ENCODE measurements around the gene CENPX. TPM values are rescaled to one million over a fixed set of nuclear protein-coding genes. Genes with fewer than 3 reads are reported as not detected.

The CENPX gene
- total and polyA plus RNA-seq, 2 of the 13 experiments (the other 11 are each of a cell fraction or from before 2014, with no cell fraction given) = 92.7 to 170 TPM

GRCh38 chr17:82019690-82020571 lies 2.7 kb downstream of the CENPX start (continued):
- no peak for TF ChIP-seq HNRNPUL1 (IDR thresholded peaks at IDR 0.05; ENCODE audit: low read depth, low read length)
- no peak; the same call in 1 of the 2 replicates for TF ChIP-seq ZNF740 (CRISPR knock-in tag; IDR thresholded peaks at IDR 0.05)
- no peak for TF ChIP-seq ZNF761 (CRISPR knock-in tag; conservative IDR thresholded peaks at IDR 0.05)
- TF ChIP-seq CHD2 (IDR thresholded peaks at IDR 0.05; ENCODE audit: low read depth, low read length) = no peak
- peak; percentile 66 for TF ChIP-seq HOXA3 (CRISPR knock-in tag; IDR thresholded peaks at IDR 0.05)
- TF ChIP-seq RARA (CRISPR knock-in tag; IDR thresholded peaks at IDR 0.05) = no peak; the same call in 1 of the 2 replicates
- TF ChIP-seq, protein P1, sequence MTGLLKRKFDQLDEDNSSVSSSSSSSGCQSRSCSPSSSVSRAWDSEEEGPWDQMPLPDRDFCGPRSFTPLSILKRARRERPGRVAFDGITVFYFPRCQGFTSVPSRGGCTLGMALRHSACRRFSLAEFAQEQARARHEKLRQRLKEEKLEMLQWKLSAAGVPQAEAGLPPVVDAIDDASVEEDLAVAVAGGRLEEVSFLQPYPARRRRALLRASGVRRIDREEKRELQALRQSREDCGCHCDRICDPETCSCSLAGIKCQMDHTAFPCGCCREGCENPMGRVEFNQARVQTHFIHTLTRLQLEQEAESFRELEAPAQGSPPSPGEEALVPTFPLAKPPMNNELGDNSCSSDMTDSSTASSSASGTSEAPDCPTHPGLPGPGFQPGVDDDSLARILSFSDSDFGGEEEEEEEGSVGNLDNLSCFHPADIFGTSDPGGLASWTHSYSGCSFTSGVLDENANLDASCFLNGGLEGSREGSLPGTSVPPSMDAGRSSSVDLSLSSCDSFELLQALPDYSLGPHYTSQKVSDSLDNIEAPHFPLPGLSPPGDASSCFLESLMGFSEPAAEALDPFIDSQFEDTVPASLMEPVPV (CRISPR knock-in tag; IDR thresholded peaks at IDR 0.05) = no peak
- TF ChIP-seq, protein P2, sequence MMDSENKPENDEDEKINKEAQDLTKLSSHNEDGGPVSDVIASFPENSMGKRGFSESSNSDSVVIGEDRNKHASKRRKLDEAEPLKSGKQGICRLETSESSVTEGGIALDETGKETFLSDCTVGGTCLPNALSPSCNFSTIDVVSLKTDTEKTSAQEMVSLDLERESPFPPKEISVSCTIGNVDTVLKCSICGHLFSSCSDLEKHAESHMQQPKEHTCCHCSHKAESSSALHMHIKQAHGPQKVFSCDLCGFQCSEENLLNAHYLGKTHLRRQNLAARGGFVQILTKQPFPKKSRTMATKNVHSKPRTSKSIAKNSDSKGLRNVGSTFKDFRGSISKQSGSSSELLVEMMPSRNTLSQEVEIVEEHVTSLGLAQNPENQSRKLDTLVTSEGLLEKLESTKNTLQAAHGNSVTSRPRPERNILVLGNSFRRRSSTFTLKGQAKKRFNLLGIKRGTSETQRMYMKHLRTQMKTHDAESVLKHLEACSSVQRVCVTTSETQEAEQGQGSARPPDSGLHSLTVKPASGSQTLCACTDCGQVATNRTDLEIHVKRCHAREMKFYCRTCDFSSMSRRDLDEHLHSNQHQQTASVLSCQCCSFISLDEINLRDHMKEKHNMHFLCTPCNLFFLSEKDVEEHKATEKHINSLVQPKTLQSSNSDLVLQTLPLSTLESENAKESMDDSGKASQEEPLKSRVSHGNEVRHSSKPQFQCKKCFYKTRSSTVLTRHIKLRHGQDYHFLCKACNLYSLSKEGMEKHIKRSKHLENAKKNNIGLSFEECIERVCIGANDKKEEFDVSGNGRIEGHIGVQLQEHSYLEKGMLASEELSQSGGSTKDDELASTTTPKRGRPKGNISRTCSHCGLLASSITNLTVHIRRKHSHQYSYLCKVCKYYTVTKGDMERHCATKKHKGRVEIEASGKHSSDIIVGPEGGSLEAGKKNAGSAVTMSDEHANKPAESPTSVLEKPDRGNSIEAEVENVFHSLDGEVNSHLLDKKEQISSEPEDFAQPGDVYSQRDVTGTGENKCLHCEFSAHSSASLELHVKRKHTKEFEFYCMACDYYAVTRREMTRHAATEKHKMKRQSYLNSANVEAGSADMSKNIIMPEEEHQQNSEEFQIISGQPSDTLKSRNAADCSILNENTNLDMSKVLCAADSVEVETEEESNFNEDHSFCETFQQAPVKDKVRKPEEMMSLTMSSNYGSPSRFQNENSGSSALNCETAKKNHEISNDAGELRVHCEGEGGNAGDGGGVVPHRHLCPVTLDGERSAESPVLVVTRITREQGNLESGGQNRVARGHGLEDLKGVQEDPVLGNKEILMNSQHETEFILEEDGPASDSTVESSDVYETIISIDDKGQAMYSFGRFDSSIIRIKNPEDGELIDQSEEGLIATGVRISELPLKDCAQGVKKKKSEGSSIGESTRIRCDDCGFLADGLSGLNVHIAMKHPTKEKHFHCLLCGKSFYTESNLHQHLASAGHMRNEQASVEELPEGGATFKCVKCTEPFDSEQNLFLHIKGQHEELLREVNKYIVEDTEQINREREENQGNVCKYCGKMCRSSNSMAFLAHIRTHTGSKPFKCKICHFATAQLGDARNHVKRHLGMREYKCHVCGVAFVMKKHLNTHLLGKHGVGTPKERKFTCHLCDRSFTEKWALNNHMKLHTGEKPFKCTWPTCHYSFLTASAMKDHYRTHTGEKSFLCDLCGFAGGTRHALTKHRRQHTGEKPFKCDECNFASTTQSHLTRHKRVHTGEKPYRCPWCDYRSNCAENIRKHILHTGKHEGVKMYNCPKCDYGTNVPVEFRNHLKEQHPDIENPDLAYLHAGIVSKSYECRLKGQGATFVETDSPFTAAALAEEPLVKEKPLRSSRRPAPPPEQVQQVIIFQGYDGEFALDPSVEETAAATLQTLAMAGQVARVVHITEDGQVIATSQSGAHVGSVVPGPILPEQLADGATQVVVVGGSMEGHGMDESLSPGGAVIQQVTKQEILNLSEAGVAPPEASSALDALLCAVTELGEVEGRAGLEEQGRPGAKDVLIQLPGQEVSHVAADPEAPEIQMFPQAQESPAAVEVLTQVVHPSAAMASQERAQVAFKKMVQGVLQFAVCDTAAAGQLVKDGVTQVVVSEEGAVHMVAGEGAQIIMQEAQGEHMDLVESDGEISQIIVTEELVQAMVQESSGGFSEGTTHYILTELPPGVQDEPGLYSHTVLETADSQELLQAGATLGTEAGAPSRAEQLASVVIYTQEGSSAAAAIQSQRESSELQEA (CRISPR knock-in tag; IDR thresholded peaks at IDR 0.05; ENCODE audit: not compliant biosample characterization) = peak; percentile 73
- TF ChIP-seq FOXP4 (CRISPR knock-in tag; IDR thresholded peaks at IDR 0.05) = no peak
- peak; percentile 84; the same call in 1 of the 2 replicates for TF ChIP-seq KDM5B (CRISPR knock-in tag; IDR thresholded peaks at IDR 0.05; ENCODE audit: borderline replicate concordance)
- no peak for TF ChIP-seq SP140L (CRISPR knock-in tag; IDR thresholded peaks at IDR 0.05; ENCODE audit: borderline replicate concordance)
- TF ChIP-seq KLF15 (CRISPR knock-in tag; IDR thresholded peaks at IDR 0.05; ENCODE audit: borderline replicate concordance) = no peak
- TF ChIP-seq TCF7L2 (IDR thresholded peaks at IDR 0.05; ENCODE audit: low read depth, low read length) = no peak
- TF ChIP-seq KMT2A (CRISPR knock-in tag; IDR thresholded peaks at IDR 0.05) = no peak
- no peak for TF ChIP-seq ZNF143 (CRISPR knock-in tag; IDR thresholded peaks at IDR 0.05)

Data from HepG2 (cell line).